ENCODE results near the gene PPARA.

Gene PPARA

GRCh38 chr22:46159777-46160176 is 9.5 kb downstream of the PPARA start:
- no peak overlapping the region for H3K27ac ChIP-seq (replicated peaks)
- TF ChIP-seq CTCF (IDR thresholded peaks at IDR 0.05; ENCODE audit: insufficient read depth, low read length) (no peak), SPI1 (IDR thresholded peaks at IDR 0.05; ENCODE audit: borderline replicate concordance, low read depth) (no peak), POLR2AphosphoS5 (IDR thresholded peaks at IDR 0.05; ENCODE audit: low read depth) (no peak), GABPA (IDR thresholded peaks at IDR 0.05; ENCODE audit: low read depth) (no peak)
- TF ChIP-seq, protein P1, sequence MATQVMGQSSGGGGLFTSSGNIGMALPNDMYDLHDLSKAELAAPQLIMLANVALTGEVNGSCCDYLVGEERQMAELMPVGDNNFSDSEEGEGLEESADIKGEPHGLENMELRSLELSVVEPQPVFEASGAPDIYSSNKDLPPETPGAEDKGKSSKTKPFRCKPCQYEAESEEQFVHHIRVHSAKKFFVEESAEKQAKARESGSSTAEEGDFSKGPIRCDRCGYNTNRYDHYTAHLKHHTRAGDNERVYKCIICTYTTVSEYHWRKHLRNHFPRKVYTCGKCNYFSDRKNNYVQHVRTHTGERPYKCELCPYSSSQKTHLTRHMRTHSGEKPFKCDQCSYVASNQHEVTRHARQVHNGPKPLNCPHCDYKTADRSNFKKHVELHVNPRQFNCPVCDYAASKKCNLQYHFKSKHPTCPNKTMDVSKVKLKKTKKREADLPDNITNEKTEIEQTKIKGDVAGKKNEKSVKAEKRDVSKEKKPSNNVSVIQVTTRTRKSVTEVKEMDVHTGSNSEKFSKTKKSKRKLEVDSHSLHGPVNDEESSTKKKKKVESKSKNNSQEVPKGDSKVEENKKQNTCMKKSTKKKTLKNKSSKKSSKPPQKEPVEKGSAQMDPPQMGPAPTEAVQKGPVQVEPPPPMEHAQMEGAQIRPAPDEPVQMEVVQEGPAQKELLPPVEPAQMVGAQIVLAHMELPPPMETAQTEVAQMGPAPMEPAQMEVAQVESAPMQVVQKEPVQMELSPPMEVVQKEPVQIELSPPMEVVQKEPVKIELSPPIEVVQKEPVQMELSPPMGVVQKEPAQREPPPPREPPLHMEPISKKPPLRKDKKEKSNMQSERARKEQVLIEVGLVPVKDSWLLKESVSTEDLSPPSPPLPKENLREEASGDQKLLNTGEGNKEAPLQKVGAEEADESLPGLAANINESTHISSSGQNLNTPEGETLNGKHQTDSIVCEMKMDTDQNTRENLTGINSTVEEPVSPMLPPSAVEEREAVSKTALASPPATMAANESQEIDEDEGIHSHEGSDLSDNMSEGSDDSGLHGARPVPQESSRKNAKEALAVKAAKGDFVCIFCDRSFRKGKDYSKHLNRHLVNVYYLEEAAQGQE (IDR thresholded peaks at IDR 0.05; ENCODE audit: insufficient replicate concordance, low read depth) = no peak
- DNase-seq (ENCODE audit: low read depth in 1 of 2, low spot score in 1 of 2) = no peak
- H3K4me3 ChIP-seq (replicated peaks; ENCODE audit: insufficient read depth, low read length) = no peak overlapping the region
- no peaks in the 10 kb centered on the region for H3K27me3 ChIP-seq (ENCODE audit: insufficient read depth, poor library complexity, severe bottlenecking)

GRCh38 chr22:46162285-46162684 is 12.0 kb downstream of the PPARA start:
- no peak overlapping the region for H3K27ac ChIP-seq (replicated peaks)
- no peaks in the 10 kb centered on the region for H3K27me3 ChIP-seq (ENCODE audit: insufficient read depth, poor library complexity, severe bottlenecking)
- no peak for DNase-seq (ENCODE audit: low read depth in 1 of 2, low spot score in 1 of 2)
- TF ChIP-seq POLR2AphosphoS5 (IDR thresholded peaks at IDR 0.05; ENCODE audit: low read depth) = no peak
- TF ChIP-seq, protein P1 (IDR thresholded peaks at IDR 0.05; ENCODE audit: insufficient replicate concordance, low read depth) = no peak
- TF ChIP-seq GABPA (IDR thresholded peaks at IDR 0.05; ENCODE audit: low read depth) = no peak
- no peak for TF ChIP-seq CTCF (IDR thresholded peaks at IDR 0.05; ENCODE audit: insufficient read depth, low read length)
- no peak for TF ChIP-seq SPI1 (IDR thresholded peaks at IDR 0.05; ENCODE audit: borderline replicate concordance, low read depth)
- H3K4me3 ChIP-seq (replicated peaks; ENCODE audit: insufficient read depth, low read length) = no peak overlapping the region

DNA sequence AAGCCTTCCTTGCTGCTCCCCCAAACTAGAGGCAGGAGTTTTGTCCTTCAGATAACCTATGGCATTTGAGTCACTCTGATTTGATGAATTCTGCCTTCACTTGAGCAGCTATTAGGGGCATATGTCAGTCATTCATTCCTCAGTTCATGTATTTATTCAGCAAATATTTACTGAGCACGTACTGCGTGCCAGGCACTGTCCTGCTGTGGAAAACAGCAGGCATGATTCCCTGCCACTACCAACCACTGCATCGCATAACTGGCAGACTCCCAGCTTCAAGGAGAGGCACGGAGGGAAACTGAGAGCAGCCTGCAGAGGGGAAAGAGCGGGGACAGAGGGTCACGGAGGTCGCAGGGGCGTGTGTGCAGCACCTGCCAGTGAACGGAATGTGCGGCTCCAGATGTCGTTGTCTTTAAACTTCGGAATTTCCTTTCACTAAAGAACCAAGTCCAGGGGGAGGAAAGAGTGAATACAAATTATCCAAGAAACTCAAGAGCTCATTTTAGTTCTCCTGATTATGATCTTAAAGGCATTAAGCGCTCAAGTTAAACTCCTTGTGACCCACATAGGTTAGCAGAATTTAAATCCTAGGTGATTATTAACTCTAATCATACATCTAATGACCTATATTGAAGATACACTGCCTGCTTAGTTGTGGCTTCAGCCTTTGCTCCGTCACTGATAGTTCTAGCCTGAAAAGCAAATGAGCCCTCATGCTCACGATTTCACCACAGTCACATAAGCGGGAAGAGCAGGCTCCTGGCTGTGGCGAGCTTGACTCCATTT is 12.6 kb downstream of the PPARA start:
- no peak for DNase-seq (ENCODE audit: low read depth in 1 of 2, low spot score in 1 of 2)
- TF ChIP-seq, protein P1 (IDR thresholded peaks at IDR 0.05; ENCODE audit: insufficient replicate concordance, low read depth) = no peak
- TF ChIP-seq CTCF (IDR thresholded peaks at IDR 0.05; ENCODE audit: insufficient read depth, low read length) (no peak), SPI1 (IDR thresholded peaks at IDR 0.05; ENCODE audit: borderline replicate concordance, low read depth) (no peak), GABPA (IDR thresholded peaks at IDR 0.05; ENCODE audit: low read depth) (no peak), POLR2AphosphoS5 (IDR thresholded peaks at IDR 0.05; ENCODE audit: low read depth) (no peak)
- Histone ChIP-seq H3K27me3 (ENCODE audit: insufficient read depth, poor library complexity, severe bottlenecking) (no peaks in the 10 kb centered on the region), H3K4me3 (replicated peaks; ENCODE audit: insufficient read depth, low read length) (no peak overlapping the region), H3K27ac (replicated peaks) (no peak overlapping the region)
